A673 (cell line): Measurements from ENCODE around the gene MTMR3. TPM values are rescaled to one million over a fixed set of nuclear protein-coding genes. Genes with fewer than 3 reads are reported as not detected.

Source experiments
- BruUV-seq: library from RNA; stranded (reverse); fragments of 400-500 nt; replicated peaks from 2 replicates; lab custom pipeline; 2021; lab: Mats Ljungman, UMichigan
- CTCF ChIA-PET: fragments of 300-600 bp; sonication (Branson Sonifier 250); formaldehyde crosslinking; loops from one replicate; lab custom pipeline; 2022; ENCODE audit warnings: antibody characterized with exemption; lab: Charles Lee
- POLR2A ChIA-PET: fragments of 300-600 bp; sonication (Branson Sonifier 250); formaldehyde crosslinking; loops from one replicate; lab custom pipeline; 2022; ENCODE audit warnings: antibody characterized with exemption; ENCODE audit not compliant: low non-redundant PET; lab: Charles Lee
- DNase-seq: peaks from one replicate; pipeline ENCODE4 v3.0.0-alpha.2; 2015; ENCODE audit warnings: low spot score
- H3K27ac ChIP-seq: fragments of 200-600 bp; sonication (generic); 2 replicates; pipeline ENCODE4 v1.5.1; 2016; ENCODE audit warnings: mixed run types, low read depth, mild to moderate bottlenecking, mixed read lengths, antibody characterized with exemption, low read length; ENCODE audit not compliant: poor library complexity, severe bottlenecking
- H3K27me3 ChIP-seq: fragments of 200-600 bp; sonication (generic); replicated peaks from 2 replicates; pipeline ENCODE4 v1.6.1; 2017; ENCODE audit warnings: mixed run types, low read depth, mild to moderate bottlenecking, mixed read lengths, antibody characterized with exemption, low read length; ENCODE audit not compliant: insufficient read depth, poor library complexity
- H3K36me3 ChIP-seq: fragments of 200-600 bp; sonication (generic); 2 replicates; pipeline ENCODE4 v1.6.1; 2016; ENCODE audit warnings: mixed run types, mild to moderate bottlenecking, mixed read lengths, antibody characterized with exemption, low read length; ENCODE audit not compliant: insufficient read depth, poor library complexity, severe bottlenecking
- H3K4me1 ChIP-seq: fragments of 200-600 bp; sonication (generic); 2 replicates; pipeline ENCODE4 v1.6.1; 2017; ENCODE audit warnings: mixed run types, mild to moderate bottlenecking, mixed read lengths, antibody characterized with exemption, low read length; ENCODE audit not compliant: insufficient read depth, poor library complexity, severe bottlenecking
- H3K4me3 ChIP-seq: fragments of 200-600 bp; sonication (generic); 2 replicates; pipeline ENCODE4 v1.5.1; 2016; ENCODE audit warnings: low read depth, mixed run types, mild to moderate bottlenecking, mixed read lengths, low read length; ENCODE audit not compliant: poor library complexity, severe bottlenecking
- H3K9me3 ChIP-seq: fragments of 200-600 bp; sonication (generic); 2 replicates; pipeline ENCODE4 v1.6.1; 2016; ENCODE audit warnings: mixed run types, low read depth, mild to moderate bottlenecking, mixed read lengths, antibody characterized with exemption, low read length; ENCODE audit not compliant: poor library complexity, severe bottlenecking
- CTCF ChIP-seq: fragments of 300-800, 200-600 bp; sonication (generic); conservative IDR thresholded peaks from 2 replicates; pipeline ENCODE4 v1.5.1; 2017; ENCODE audit warnings: low read depth, mild to moderate bottlenecking, antibody characterized with exemption, low read length, moderate library complexity, mixed read lengths
- EZH2 ChIP-seq: fragments of 200-600 bp; sonication (generic); IDR thresholded peaks from 2 replicates; pipeline ENCODE4 v1.6.1; 2017; ENCODE audit warnings: borderline replicate concordance, low read depth, mild to moderate bottlenecking, mixed read lengths, antibody characterized with exemption, low read length; ENCODE audit not compliant: poor library complexity, severe bottlenecking
- intact Hi-C: fragments of 100-400 bp; cut with micrococcal nuclease; formaldehyde crosslinking; loops from one replicate; pipeline ENCODE4 v1.10.0; 2022; ENCODE audit not compliant: unreplicated experiment
- total RNA-seq: library from RNA; stranded (reverse); gene quantifications from 2 replicates; pipeline ENCODE4 v1.2.3, GENCODE V29; 2021

MTMR3 gene
- total RNA-seq, 1 experiment from 2014 or later = 25.0 TPM

GRCh38 chr22:30007361-30007760, 124.4 kb downstream of the MTMR3 start:
- Histone ChIP-seq H3K27ac (no peak overlapping the region), H3K36me3 (peaks cover 2% of the 10 kb centered on the region), H3K4me3 (no peak overlapping the region), H3K27me3 (no peaks in the 10 kb centered on the region), H3K9me3 (no peaks in the 10 kb centered on the region), H3K4me1 (peaks cover 13% of the 10 kb centered on the region)
- no peak for DNase-seq
- intact Hi-C loops = loop anchor here (5.0 to 10.0 kb wide), 3 partner anchors 80 to 233 kb away; no protein-coding TSS in a partner anchor
- ChIA-PET CTCF (no interaction called here), POLR2A (no interaction called here)
- TF ChIP-seq CTCF (no peak), EZH2 (no peak)
- BruUV-seq = no TSS peak

- H3K36me3 ChIP-seq = peaks cover 9% of the 10 kb centered on the region
- H3K27ac ChIP-seq = no peak overlapping the region
- no peaks in the 10 kb centered on the region for H3K9me3 ChIP-seq
- peak; percentile 21 for DNase-seq
- no peaks in the 10 kb centered on the region for H3K27me3 ChIP-seq
- intact Hi-C loops = loop anchor here (5.0 to 10.0 kb wide), 3 partner anchors 79 to 234 kb away; no protein-coding TSS in a partner anchor
- H3K4me1 ChIP-seq = peaks cover 13% of the 10 kb centered on the region
- POLR2A ChIA-PET = interaction anchor here (0.7 kb wide), 1 partner anchor 401 kb away, joined by 3 read pairs; no protein-coding TSS in a partner anchor
- no peak for TF ChIP-seq EZH2
- no peak for TF ChIP-seq CTCF
- H3K4me3 ChIP-seq = no peak overlapping the region
- CTCF ChIA-PET = no interaction called here
- BruUV-seq = no TSS peak
Measured at GRCh38 chr22:30008401-30008800, 125.4 kb downstream of the MTMR3 start.

- H3K4me3 ChIP-seq = no peak overlapping the region
- TF ChIP-seq CTCF = no peak
- no peak for TF ChIP-seq EZH2
- no peaks in the 10 kb centered on the region for H3K27me3 ChIP-seq
- intact Hi-C loops = loop anchor here (5.0 to 10.0 kb wide), 3 partner anchors 78 to 235 kb away; no protein-coding TSS in a partner anchor
- no peak for DNase-seq
- ChIA-PET CTCF (no interaction called here), POLR2A (no interaction called here)
- no peaks in the 10 kb centered on the region for H3K9me3 ChIP-seq
- H3K4me1 ChIP-seq = peaks cover 11% of the 10 kb centered on the region
- peaks cover 9% of the 10 kb centered on the region for H3K36me3 ChIP-seq
- no TSS peak for BruUV-seq
- no peak overlapping the region for H3K27ac ChIP-seq
Measured at GRCh38 chr22:30009478-30009877, 126.5 kb downstream of the MTMR3 start.
